Fibroblast of the aortic adventitia (primary cell): ENCODE data around the gene ITGB2. TPM values are rescaled to one million over a fixed set of nuclear protein-coding genes. Genes with fewer than 3 reads are reported as not detected.

Experiments
- DNase-seq: peaks from one replicate; pipeline ENCODE4 v3.0.0-alpha.2; 2010; ENCODE audit warnings: low read depth
- H3K4me3 ChIP-seq: 2 replicates; pipeline ENCODE4 v1.5.1; 2011; ENCODE audit warnings: low read depth, mild to moderate bottlenecking, control low read depth, low read length, moderate library complexity
- CTCF ChIP-seq: IDR thresholded peaks from 2 replicates; pipeline ENCODE4 v1.5.1; 2011; ENCODE audit warnings: mild to moderate bottlenecking, low read length, control low read depth, inconsistent platforms; ENCODE audit not compliant: insufficient read depth
- total RNA-seq: library from RNA; depleted of rRNA; stranded (reverse); fragments of >200 nt; gene quantifications from 2 replicates; pipeline ENCODE4 v1.2.3, GENCODE V29; 2012; ENCODE audit warnings: low replicate concordance

ITGB2 gene
- total RNA-seq, 1 donor: 0.09 TPM

GRCh38 chr21:44847261-44848056, 73.2 kb downstream of the ITGB2 start:
- DNase-seq: no peak
- TF ChIP-seq CTCF: no peak
- no peak overlapping the region for H3K4me3 ChIP-seq

GRCh38 chr21:44846485-44847260, 74.0 kb downstream of the ITGB2 start:
- peak; percentile 51 for DNase-seq
- no peak for TF ChIP-seq CTCF
- no peak overlapping the region for H3K4me3 ChIP-seq

- DNase-seq: no peak
- TF ChIP-seq CTCF: no peak
- H3K4me3 ChIP-seq: peak overlapping the region; percentile 50
Observed at GRCh38 chr21:44846224-44846484, 74.5 kb downstream of the ITGB2 start.

- DNase-seq: peak; percentile 51
- peak overlapping the region; percentile 50 for H3K4me3 ChIP-seq
- peak; percentile 47 for TF ChIP-seq CTCF
Observed at GRCh38 chr21:44845418-44846223, 75.1 kb downstream of the ITGB2 start.

GRCh38 chr21:44844256-44844655, 76.4 kb downstream of the ITGB2 start:
- TF ChIP-seq CTCF: no peak
- no peak overlapping the region for H3K4me3 ChIP-seq
- DNase-seq: no peak

GRCh38 chr21:44842721-44843445, 77.8 kb downstream of the ITGB2 start:
- no peak for DNase-seq
- TF ChIP-seq CTCF: no peak
- no peak overlapping the region for H3K4me3 ChIP-seq
